Adrenal gland (tissue), 5 donors: ENCODE measurements around the gene C6orf120.

Source experiments
- CTCF ChIP-seq, 6 experiments: fragments of 450-650 bp in 4 of 6; fragments of 200-600 bp in 2 of 6; sonication (generic) in 1 of 6; IDR thresholded peaks; 1 replicate in 5 of 6; 2 replicates in 1 of 6; pipeline versions ENCODE4 v1.5.1 to v1.8.0; 2016 to 2021; ENCODE audit warnings: antibody characterized with exemption in 6 of 6, mild to moderate bottlenecking in 2 of 6, moderate library complexity in 1 of 6
- POLR2A ChIP-seq, 2 donors: fragments of 450-650 bp; IDR thresholded peaks; one replicate each; pipeline ENCODE4 v1.6.1; 2017; ENCODE audit warnings: antibody characterized with exemption in 2 of 2, mild to moderate bottlenecking in 2 of 2, moderate library complexity in 1 of 2
- donor health status: DM: no; HTN: no; CAD: no.

- no peak for TF ChIP-seq CTCF (IDR thresholded peaks at IDR 0.05)
- no peak for TF ChIP-seq POLR2A (IDR thresholded peaks at IDR 0.05)
Measured at GRCh38 chr6:169659820-169660610, 41.9 kb upstream of the C6orf120 start.
